SIG-M5 treated with dmso at 0.1 percent for 504 hours (cell line): ENCODE measurements around the gene SLC26A8.
"Not testable (repeated sequence)": the region's sequence is repeated elsewhere in the genome, so short reads cannot be mapped to it uniquely, and the experiment has no call there.

Experiments used
- DNase-seq: peaks from one replicate; lab custom pipeline; 2025; ENCODE audit not compliant: unreplicated experiment; lab: John Stamatoyannopoulos, UW

Gene SLC26A8

DNA sequence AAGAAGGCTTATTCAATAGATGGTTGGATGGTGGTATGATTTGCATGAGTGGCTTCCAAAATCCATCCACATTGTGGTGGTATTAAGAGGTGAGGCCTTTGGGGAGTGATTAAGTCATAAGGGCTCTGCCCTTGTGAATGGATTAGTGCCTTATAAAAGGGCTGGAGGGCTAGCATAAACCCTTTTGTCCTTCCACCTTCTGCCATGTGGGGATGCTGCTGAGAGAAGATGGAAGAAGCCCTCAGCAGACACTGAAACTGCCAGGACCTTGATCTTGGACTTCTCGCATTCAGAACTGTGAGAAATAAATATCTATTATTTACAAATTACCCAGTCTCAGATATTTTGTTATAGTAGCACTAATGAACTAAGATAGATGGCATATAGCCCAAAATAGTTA, 75.7 kb downstream of the SLC26A8 start:
- peak; percentile 22 for DNase-seq

DNA sequence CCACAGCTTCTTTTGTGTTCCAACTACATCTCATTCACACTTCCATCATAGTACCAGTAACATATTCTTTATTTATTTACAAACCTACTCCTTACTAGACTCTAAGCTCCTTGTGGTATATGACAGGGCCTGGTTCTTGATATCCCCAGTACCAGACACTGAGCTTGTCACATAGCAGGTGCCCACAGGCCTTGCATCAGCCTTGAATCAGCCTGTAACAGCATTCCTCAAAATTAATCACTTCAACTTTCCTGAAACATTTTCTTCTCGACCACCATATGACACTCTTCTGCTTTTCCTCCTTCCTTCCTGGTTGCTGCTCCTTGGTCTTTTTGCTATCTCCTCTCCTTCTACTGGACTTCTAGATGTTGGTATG, 78.8 kb downstream of the SLC26A8 start:
- DNase-seq = no peak

DNA sequence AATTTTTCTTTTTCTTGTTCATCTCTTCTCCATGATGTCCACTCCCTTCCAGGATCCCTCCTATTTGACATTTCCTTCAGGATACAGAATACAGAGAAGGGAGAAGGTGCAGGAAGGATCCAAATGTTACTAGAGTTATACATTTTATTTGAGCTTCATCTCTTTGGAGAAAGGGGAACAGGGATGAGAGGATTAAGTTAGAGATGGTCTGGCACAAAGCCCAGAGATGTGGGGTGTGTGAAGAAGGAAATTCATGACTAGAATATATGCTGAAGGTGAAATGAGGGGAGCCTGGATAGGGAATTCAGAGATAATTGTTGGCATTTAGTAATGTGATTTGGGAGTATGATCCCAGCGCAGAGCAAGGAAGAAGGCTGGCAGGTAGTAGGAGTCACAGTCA, 81.1 kb downstream of the SLC26A8 start:
- no peak for DNase-seq

DNA sequence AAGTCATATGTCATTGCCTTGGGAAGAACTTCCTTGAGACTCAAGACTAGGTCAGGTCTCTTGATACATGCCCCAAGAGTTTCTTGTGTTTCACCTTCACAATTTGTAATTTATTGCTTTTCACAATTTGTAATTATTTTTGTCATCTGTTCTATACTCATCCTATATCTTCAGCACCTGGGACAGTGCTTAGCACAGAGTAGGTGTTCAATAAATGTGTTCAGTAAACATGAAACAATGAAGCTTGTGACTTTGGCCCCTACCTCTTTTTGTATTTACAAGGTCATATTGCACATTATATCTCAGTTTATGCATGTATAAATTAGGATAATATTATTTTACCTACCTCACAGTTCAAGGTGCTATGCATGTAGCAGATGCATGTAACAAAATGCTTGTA, 82.1 kb downstream of the SLC26A8 start:
- no peak for DNase-seq

DNA sequence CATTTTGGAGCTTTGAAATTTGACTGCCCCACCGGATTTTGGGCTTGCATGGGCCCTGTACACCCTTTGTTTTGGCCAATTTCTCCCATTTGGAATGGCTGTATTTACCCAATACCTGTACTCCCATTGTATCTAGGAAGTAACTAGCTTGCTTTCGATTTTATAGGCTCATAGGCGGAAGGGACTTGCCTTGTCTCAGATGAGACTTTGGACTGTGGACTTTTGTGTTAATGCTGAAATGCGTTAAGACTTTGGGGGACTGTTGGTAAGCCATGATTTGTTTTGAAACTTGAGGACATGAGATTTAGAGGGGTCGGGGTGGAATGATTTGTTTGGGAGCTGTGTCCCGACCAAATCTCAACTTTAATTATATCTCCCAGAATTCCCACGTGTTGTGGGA, 83.3 kb downstream of the SLC26A8 start:
- DNase-seq = not testable (repeated sequence)

DNA sequence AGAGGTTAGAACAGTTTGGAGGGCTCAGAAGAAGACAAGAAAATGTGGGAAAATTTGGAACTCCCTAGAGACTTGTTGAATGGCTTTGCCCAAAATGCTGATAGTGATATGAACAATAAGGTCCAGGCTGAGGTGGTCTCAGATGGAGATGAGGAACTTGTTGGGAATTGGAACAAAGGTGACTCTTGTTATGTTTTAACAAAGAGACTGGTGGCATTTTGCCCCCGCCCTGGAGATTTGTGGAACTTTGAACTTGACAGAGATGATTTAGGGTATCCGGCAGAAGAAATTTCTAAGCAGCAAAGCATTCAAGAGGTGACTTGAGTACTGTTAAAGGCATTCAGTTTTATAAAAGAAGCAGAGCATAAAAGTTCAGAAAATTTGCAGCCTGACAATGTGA, 84.4 kb downstream of the SLC26A8 start:
- not testable (repeated sequence) for DNase-seq

DNA sequence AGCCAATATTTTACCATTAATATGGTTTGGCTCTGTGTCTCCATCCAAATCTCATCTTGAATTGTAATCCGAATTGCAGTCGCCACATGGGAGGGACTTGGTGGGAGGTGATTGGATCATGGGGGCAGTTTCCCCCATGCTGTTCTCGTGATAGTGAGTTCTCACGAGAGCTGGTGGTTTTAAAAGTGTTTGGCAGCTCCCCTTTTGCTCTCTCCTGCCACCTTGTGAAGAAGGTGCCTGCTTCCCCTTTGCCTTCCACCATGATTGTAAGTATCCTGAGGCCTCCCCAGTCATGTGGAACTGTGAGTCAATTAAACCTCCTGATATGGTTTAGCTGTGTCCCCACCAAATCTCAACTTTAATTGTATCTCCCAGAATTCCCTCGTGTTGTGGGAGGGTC, 85.2 kb downstream of the SLC26A8 start:
- DNase-seq = not testable (repeated sequence)

DNA sequence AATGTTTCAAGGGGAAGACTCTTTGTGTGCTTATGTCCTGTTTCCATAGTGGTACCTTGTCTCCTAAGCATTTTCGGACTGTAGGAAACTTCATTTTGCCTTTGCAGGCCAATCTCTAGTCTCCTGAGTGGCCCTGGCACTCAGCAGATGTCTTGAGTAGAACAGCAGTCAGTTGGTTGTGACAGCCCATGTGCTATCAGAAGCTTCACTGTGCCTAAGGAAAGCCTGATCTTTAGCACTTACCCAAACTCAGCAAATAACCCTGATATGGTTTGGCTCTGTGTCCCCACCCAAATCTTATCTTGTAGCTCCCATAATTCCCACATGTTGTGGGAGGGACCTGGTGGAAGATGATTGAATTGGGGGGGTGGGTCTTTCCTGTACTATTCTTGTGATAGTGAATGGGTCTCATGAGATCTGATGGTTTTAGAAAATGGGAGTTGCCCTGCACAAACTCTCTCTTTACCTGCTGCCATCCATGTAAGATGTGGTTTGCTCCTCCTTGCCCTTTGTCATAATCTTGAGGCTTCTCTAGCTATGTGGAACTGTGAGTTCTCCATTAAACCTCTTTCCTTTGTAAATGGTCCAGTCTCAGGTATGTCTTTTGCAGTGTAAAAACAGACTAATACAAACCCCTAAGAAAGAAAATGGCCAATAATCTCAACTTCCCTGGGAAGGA, 87.6 kb downstream of the SLC26A8 start:
- DNase-seq = no peak

DNA sequence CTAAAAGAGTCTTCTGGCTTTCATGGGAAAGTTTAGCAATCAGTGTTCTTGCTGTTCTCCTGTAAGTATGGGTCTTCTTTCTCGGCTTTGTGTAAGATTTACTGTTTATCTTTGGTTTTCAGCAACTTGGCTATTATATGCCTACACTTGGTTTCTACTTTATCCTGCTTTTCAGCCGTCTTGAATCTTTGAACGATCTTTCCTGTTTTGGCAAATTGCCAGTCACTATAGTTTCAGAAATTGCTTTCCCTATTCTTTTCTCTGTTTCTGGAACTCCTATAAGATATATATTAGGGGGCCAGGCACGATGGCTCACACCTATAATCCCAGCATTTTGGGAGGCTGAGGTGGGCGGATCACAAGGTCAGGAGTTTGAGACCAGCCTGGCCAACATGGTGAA, 89.0 kb downstream of the SLC26A8 start:
- DNase-seq = no peak

DNA sequence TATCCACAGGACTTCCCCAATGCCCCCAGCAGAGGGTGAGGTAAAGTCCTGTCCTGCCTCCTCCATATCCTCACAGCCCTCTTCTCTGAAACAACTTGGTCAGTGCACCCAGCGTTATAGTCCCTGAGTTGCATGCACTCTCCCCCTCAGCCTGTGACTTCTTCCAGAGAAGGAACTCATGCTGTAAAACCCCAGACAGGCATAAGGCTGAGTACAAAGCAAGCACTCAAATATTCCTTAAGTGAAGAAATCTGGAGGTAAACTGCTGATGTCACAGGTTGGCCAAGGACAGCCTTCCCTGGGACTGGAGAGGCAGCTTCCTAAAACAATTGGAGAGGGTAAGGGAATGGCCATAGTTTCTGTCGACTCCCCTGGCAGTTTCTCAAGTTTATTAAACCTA, 90.6 kb downstream of the SLC26A8 start:
- DNase-seq = no peak

DNA sequence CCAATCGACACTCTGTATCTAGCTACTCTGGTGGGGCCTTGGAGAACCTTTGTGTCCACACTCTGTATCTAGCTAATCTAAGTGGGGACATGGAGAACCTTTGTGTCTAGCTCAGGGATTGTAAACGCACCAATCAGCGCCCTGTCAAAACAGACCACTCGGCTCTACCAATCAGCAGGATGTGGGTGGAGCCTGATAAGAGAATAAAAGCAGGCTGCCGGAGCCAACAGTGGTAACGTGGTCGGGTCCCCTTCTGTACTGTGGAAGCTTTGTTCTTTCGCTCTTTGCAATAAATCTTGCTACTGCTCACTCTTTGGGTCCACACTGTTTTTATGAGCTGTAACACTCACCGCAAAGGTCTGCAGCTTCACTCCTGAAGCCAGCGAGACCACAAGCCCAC, 92.6 kb downstream of the SLC26A8 start:
- not testable (repeated sequence) for DNase-seq

DNA sequence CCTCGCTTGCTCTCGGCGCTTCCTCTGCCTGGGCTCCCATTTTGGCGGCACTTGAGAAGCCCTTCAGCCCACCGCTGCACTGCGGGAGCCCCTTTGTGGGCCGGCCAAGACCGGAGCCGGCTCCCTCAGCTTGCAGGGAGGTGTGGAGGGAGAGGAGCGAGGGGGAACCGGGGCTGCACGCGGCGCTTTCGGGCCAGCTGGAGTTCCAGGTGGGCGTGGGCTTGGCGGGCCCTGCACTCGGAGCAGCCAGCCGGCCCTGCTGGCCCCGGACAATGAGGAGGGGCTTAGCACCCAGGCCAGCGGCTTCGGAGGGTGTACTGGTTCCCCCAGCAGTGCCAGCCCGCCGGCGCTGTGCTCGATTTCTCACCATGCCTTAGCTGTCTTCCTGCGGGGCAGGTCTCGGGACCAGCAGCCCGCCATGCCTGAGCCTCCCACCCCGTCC, 93.3 kb downstream of the SLC26A8 start:
- no peak for DNase-seq

DNA sequence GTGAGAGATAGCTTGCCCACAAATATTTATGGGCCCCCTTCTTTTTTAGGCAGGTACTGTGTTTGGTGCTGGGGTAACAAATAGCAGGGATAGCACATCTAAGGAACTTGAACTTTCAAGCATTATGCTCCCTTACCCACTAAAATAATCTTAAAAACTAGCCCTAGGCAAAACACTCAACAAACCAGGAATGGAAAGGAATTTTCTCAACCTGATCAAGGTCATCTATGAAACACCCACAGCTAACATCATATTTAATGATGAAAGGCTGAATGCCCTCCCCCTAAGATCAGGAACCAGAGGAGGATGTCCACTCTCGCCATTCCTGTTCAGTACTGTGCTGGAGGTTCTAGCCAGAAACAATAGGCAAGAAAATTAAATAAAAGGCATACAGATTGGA, 94.8 kb downstream of the SLC26A8 start:
- no peak for DNase-seq

DNA sequence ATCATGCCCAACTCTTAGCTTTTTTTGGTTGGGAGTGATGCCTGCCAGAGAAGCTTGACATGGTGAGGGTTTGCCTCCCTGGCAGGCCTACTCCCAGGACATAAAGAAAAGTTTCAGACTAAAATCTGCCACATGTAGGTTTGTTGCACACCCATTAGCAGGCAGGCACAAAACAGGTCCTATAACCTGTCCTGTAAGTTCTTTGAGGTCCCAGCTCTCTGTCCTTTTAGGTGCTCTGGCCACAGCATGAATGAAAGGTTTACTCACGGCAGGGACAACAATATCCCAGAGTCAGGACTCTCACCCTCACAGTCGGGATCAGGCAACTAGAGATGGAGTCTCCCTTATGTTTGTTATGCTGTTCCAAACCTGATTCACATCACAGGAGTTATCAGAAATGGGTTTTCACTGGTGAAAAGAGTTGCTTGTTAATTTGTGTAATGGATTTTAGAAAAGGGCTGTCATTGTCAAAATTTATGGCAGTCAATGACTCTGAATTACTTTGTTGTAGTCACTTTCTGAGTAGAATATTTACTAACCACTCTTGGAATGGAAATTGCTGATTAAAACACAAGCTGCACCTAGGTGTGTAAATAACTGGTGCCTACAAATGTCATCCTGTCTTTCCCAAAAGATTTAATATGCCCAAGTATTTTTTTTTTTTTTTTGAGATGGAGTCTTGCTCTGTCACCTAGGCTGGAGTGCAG, 97.8 kb downstream of the SLC26A8 start:
- no peak for DNase-seq

DNA sequence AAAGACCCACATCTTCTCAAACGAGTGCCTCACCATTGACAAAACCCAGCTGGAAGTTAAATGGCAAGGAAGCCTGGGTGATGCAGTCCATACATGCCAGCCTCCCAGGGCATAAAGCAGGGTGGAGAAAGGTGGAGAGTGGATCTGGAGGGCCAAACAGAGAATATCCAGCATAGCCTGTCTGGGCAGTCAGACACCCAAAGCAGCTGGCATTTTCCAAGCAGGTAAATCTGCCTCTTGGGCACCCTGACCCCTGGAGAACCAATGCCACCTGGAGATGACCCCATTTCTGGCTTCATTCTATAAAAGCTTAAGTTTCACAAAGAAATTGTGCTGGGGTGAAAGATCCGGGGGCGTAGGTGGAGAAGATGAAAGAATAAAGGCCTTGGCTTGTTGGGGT, 98.5 kb downstream of the SLC26A8 start:
- no peak for DNase-seq

DNA sequence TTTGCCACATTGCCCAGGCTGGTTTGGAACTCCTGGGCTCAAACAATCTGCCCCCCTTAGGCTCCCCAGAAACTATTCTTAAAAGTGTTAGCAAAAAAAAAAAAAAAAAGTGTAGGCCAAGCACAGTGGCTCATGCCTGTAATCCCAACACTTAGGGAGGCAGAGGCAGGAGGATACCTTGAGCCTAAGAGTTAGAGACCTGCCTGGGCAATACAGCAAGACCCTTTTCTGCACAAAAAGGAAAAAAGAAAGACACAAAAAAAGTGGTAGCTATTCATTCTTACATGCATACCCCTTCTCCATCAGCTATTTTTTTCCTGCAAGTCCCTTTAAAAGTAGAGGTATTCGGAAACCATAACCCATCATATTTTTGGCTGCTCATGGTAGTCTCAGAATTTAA, 100.3 kb downstream of the SLC26A8 start:
- no peak for DNase-seq

DNA sequence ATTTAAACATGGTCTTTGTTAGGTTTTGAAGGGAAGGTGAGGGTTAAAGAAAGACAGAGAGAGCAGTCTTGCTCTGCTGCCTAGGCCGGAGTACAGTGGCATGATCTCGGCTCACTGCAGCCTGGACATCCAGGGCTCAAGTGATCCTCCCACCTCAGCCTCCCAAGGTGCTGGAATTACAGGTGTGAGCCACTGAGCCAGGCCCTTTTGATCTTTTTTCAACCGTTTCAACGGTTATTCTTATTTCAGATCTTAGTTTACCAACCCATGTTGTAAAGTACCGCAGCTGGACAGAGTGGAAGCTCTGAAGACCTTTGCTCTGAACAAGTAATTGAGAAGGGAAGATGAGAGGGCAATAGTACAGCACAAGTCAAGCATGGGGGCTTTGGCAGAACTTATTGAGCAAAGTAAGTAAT, 102.3 kb downstream of the SLC26A8 start:
- no peak for DNase-seq

DNA sequence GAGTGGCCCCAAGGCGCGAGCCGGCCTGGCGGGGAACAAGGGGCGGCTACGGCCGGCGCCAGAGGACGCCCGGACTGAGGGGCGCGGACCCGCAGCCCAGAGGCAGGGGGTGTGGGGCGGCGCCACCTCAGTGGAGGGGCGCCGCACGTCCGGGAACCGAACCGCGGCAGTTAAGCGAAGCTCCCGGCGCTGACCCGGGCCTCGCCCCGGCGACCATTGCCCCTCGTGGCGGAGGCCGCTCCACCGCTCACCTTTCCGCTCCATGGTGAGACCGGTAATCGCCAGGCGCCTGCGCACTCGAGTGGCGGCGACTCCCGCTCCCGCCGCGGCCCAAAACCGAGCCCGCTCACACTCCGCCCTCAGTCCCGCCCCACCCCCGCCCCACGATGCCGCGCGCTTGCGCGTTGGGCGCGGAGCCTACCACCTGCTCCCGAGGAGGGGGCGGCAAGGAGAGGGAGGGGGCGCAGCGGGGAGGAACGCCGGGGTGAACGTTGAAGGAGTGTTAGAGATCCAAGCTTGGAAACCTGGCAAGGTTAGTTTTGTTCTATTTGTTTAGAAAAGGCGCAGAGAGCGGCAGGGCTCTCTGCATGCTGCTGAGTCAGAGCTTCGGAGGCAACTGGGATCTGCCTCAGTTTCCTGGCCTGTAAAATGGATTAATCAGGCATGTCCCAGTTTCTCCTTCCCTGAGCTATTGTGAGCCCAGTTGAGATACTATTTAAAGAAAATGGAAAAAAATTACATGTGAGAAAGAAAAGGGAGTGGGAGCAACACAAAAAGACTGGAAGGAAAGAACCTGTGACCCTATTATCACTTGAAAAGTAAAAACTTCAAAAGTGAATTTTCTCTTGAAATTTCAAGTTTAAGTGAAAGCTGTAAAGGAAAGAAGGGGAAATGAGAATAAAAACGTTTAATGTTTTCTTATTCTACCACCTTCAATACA, 103.4 kb downstream of the SLC26A8 start, which contains the start of gene SRPK1:
Gene SRPK1, minus strand, starts transcription at position 306 of the 940 bp plus-strand sequence. Its CDS starts 42 bp downstream, at position 264.
- peak; percentile 65 for DNase-seq

DNA sequence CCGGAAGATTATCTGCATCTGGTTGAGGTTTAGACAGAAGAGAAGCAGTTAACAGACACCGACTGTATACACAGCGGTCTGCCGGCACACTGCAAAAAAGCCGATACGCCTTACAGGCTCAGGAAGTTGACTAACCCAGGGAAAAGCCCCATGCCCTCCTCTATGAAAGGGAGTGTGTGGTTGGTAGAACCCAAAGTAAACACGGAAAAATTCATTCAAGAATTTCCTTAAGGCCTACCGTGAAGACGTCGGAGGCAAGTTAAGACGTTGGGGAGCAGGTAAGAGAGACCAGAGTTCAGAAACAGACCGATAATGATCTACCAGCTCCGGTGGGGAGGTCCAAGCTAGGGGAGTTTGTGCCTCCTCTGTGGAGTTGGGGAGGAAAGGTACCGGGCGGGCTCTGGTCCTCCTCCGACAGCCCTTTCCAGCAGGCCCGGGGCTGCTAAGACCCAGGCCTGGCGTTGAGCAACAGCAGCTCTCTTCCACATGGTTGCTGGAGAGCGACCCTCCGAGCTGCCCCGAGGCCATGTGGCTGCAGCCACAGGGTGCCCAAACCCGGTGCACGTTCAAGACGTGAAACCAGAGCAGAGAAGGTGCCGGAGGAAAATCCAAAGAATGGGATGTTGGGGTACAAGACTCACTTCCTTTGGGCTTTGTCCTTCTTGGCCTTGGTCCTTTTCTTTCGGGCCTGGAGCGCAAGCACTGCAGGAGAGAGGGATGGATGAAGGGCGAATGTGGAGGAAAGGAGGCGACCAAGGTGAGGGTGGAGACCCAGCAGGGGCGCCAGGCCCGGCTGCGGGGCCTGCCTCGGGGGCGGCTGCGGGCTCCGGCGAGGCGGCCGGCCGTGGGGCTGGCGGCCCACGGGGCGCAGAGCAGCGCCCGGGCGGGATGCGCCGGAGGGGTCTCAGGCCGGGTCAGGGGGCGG, 104.4 kb downstream of the SLC26A8 start:
- peak; percentile 41 for DNase-seq

DNA sequence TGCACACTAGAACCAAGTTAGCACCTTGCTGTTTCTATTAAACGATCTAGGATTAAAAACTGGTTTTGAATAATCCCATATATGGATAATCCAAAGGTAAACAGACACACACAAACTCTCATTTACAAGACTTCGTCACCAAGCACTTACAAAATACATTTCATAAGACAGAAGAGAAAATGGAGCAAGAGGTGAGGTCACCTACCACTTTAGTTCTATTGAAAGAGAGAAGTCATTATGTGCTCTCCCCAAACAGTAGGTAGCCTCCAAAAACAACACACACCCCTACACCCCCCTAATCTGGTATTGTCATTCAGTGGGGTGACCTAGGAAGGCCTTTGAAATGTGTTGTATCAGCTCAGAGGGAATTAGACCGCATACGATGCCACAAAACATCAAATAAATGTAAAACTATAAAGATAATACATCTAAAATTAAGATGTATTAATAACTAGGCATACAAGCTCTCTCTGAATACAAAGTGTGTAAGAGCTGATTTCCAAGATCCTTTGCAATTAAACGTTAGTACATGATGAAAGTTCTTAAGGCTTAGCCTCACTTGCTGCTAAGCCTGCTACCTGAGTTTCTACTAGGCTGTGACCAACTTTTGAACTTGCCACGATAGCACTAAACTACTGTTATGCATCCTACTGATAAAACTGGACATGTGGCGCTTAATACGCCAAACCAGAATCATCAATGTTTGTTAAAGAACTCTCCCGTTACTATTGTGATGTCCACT, 105.2 kb downstream of the SLC26A8 start:
- DNase-seq = peak; percentile 67
